Measurements from ENCODE around the gene SEZ6L2.
"Not testable (repeated sequence)": the region's sequence is repeated elsewhere in the genome, so short reads cannot be mapped to it uniquely, and the experiment has no call there.

The SEZ6L2 gene

GRCh38 chr16:29849505-29849904, 49.8 kb downstream of the SEZ6L2 start:
- DNase-seq: no peak

- peak; percentile 84 for DNase-seq
These were observed 50.7 kb downstream of the SEZ6L2 start for GRCh38 chr16:29848420-29849297.

- DNase-seq: no peak
These were observed 53.7 kb downstream of the SEZ6L2 start for GRCh38 chr16:29845656-29846055.

- no peak for DNase-seq
These were observed 54.6 kb downstream of the SEZ6L2 start for GRCh38 chr16:29844575-29845331.

- DNase-seq: no peak
These were observed 55.4 kb downstream of the SEZ6L2 start for GRCh38 chr16:29843931-29844330.

- DNase-seq: no peak
These were observed 56.5 kb downstream of the SEZ6L2 start for GRCh38 chr16:29842732-29843346.

GRCh38 chr16:29841631-29842030, 57.7 kb downstream of the SEZ6L2 start:
- no peak for DNase-seq

- no peak for DNase-seq
These were observed 59.1 kb downstream of the SEZ6L2 start for GRCh38 chr16:29840240-29840639.

- DNase-seq: no peak
These were observed 59.5 kb downstream of the SEZ6L2 start for GRCh38 chr16:29839822-29840221.

- DNase-seq: no peak
These were observed 61.5 kb downstream of the SEZ6L2 start for GRCh38 chr16:29837841-29838240.

GRCh38 chr16:29836623-29837022, 62.7 kb downstream of the SEZ6L2 start:
- no peak for DNase-seq

- DNase-seq: no peak
These were observed 63.4 kb downstream of the SEZ6L2 start for GRCh38 chr16:29835926-29836325.

- no peak for DNase-seq
These were observed 65.3 kb downstream of the SEZ6L2 start for GRCh38 chr16:29834079-29834478.

- DNase-seq: not testable (repeated sequence)
These were observed 66.1 kb downstream of the SEZ6L2 start for GRCh38 chr16:29833219-29833618.

- DNase-seq: no peak
These were observed 67.9 kb downstream of the SEZ6L2 start for GRCh38 chr16:29831490-29831889.

GRCh38 chr16:29830774-29831173, 68.6 kb downstream of the SEZ6L2 start:
- no peak for DNase-seq

GRCh38 chr16:29826342-29826695, 73.0 kb downstream of the SEZ6L2 start:
- DNase-seq: no peak

- peak; percentile 40 for DNase-seq
These were observed 74.0 kb downstream of the SEZ6L2 start for GRCh38 chr16:29825145-29826044.

GRCh38 chr16:29824589-29825144, 74.7 kb downstream of the SEZ6L2 start:
- no peak for DNase-seq

- DNase-seq: no peak
These were observed 77.7 kb downstream of the SEZ6L2 start for GRCh38 chr16:29821643-29822115.

All from CD4-positive, alpha-beta T cell treated with Interleukin-10 for 1 hour (primary cell).